Epithelial cell of esophagus (primary cell): ENCODE data around the gene IFT57.

Experiments used
- DNase-seq: peaks from one replicate; pipeline ENCODE4 v3.0.0; 2010; ENCODE audit warnings: low read depth
- H3K4me3 ChIP-seq: 2 replicates; pipeline ENCODE4 v1.5.1; 2011; ENCODE audit warnings: mild to moderate bottlenecking, low read length, control low read depth
- TF ChIP-seq, protein P1 (sequence below): IDR thresholded peaks from 2 replicates; pipeline ENCODE4 v1.5.1; 2011; ENCODE audit warnings: low read depth, mild to moderate bottlenecking, low read length, control low read depth, inconsistent platforms; ENCODE audit not compliant: insufficient read depth; ENCODE audit errors: missing control alignments

IFT57 gene

DNA sequence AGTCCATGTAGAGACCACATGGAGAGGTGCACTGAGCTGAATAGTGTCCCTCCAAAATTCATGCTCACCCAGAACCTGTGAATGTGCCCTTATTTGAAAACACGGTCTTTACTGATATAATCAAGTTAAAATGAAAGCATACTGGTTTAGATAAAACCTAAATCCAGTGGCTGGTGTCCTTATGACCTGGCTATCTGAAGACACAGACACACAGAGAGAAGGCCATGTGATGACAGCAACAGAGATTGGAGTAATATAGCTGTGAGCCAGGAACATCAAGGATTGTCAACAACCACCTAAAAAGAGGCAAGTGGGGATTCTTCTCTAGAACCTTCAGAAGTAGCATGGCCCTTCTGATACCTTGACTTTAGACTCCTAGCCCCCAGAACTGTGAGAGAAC lies 76.6 kb downstream of the IFT57 start:
- H3K4me3 ChIP-seq, result no peak overlapping the region
- DNase-seq, result no peak
- TF ChIP-seq, protein P1, sequence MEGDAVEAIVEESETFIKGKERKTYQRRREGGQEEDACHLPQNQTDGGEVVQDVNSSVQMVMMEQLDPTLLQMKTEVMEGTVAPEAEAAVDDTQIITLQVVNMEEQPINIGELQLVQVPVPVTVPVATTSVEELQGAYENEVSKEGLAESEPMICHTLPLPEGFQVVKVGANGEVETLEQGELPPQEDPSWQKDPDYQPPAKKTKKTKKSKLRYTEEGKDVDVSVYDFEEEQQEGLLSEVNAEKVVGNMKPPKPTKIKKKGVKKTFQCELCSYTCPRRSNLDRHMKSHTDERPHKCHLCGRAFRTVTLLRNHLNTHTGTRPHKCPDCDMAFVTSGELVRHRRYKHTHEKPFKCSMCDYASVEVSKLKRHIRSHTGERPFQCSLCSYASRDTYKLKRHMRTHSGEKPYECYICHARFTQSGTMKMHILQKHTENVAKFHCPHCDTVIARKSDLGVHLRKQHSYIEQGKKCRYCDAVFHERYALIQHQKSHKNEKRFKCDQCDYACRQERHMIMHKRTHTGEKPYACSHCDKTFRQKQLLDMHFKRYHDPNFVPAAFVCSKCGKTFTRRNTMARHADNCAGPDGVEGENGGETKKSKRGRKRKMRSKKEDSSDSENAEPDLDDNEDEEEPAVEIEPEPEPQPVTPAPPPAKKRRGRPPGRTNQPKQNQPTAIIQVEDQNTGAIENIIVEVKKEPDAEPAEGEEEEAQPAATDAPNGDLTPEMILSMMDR, result no peak

DNA sequence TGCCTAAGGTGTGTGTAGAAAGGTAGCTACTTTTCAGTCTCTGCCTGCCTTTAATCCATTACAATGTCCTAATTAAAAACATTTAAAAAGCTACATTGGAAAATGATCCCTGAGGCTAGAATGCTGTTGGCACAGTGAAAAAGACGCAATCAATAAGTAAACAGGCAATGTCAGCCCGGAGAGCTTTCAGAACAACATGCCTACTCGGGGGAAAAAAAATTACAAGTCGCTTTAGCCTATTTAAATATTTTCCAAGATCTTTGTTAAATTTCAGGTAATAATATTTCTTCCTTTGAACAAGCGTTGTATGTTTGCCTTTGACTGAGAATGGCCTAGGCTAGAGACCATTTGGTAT lies 84.8 kb downstream of the IFT57 start:
- no peak overlapping the region for H3K4me3 ChIP-seq
- DNase-seq, result no peak
- TF ChIP-seq, protein P1, result no peak

DNA sequence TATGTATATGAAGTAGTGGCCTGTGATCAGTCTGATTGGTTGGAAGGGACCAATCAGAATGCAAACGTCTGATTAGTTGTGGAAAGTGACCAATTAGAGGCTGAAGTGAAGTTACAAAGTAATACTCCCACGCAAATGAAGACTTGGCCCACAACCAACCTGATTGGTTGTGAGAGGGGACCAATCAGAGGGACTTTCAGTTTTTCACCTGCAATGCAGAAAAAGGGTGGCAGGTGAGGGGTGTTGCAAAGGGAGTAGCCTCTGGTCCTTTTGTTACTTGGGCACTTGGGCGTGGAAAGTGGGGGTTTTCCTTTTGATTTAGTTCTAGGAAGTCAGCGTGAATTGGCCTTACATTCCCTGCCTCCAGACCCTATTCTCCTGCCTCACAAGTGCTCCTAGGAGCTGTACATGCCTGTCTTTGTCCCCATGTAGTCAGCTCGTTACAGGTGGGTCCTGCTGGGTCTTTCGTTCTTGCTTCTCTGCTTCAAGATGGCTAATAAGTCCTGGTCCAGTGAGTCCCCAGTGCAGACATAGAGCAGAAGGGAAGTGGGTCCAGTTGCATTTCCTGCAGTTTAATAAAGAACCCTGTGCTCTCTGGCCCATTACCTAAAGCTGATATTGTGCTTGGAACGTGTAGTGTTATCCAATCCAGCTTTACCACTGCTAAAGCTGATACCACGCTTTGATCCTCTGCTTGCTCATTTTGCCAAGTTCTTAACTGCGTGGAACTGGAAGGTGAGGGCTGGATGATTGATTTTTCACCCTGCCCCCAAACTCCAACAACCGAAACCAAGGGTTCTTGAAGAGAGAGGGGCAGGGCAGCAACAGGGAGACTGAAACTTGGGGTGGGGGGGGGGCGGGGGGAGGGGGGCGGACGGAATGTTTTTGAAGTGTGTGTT lies 85.4 kb downstream of the IFT57 start:
- TF ChIP-seq, protein P1, result no peak

DNA sequence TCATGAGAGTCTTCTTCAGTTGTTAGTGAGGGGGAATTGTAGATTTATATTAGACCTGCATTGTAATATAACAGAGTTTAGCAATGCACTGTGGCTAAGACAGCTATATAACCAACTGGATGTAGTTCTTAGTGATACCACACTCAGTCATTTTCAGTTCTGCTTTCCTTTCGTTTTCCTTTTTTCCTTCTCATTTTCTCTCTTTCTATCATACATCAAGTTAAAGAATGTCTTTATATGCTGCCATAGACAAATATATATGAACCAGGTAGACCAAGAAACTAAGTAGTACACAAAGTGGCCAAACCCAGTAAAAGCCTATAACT lies 87.7 kb downstream of the IFT57 start:
- DNase-seq, result no peak
- H3K4me3 ChIP-seq, result no peak overlapping the region
- TF ChIP-seq, protein P1, result no peak

More for the DNA sequence above, 85.4 kb downstream of the IFT57 start:
- H3K4me3 ChIP-seq, result no peak overlapping the region
- DNase-seq, result no peak

DNA sequence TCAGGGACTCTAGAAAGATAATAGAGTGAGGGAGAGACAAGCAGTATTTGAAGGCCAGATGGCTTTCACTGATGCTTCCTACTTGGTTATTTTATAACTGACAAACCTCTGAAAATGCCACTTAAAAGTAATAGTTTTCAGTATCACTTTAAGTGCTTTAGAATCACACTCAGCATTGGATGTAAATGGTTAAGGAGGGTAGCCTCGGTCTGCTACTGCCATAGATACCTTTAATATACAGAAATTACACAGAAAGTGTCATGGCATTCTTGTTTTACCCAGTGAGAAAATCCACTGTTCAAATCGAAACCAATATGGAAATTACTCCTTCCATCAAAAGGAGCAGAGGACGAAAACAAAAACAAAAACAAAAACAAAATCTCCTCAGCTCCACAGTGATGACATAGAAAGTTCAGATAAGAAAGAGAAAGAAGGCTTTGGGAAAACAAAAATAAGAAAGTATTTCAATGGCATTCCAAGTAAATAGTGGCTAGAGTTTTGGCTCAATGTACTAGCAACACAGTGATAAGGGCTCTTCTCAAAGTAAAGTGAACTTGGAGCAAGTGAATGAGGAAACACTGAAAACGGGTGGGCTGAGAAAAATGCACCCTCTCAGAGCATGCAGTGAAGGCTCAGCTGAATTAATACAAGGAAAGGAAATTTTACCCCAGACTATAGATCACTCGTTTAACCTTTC lies 88.2 kb downstream of the IFT57 start:
- no peak overlapping the region for H3K4me3 ChIP-seq
- TF ChIP-seq, protein P1, result no peak
- no peak for DNase-seq

DNA sequence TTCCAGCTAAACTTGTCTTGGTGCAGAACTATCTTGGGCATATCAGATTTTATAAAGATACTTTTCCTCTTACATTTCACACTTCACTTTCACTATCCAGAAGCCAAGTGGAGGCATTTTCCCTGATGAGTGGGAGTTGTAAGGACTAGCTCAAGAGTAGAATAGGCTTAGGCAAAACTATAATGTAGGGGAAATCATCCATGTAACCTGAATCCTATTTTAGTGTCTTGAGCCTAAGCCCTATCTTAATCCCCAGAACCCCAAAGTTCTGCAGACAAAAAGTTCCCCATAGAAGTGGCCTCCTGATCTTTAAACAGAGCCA lies 89.2 kb downstream of the IFT57 start:
- no peak for DNase-seq
- TF ChIP-seq, protein P1, result no peak
- H3K4me3 ChIP-seq, result no peak overlapping the region

DNA sequence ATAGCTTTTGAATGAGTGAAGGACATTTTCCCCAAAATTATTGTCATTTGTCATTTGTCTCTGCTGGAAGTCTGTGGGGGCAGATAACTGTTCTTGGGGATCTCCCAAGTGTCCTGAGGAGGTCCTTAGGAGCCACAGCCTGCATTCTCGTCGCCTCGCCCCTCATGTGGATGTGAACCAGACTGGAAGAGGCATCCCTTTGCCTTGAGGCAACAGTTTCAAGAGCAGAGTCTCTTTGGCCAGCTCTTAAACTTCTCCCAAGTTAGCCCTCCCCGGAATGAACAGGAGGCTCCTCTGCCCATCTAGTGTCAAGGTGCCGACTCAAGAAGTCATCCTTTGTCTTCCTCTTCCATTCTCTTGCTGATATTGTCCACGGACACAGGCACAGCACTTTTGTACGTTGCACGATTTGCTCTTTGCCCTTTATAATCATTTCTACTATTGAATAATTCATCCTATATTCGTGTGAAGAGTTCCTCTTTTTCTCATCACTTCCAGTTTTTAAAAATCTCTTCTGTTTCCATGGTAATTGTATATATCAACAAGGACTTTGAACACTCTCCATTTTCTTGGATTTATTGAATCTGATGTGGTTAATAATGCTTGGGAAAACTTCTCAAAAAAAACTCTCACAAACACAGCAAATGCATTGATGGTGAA lies 90.6 kb downstream of the IFT57 start:
- peak; percentile 66 for DNase-seq
- H3K4me3 ChIP-seq, result no peak overlapping the region
- TF ChIP-seq, protein P1, result no peak
